ENCODE data around the gene NFKB1.
"Not testable (repeated sequence)": the region's sequence is repeated elsewhere in the genome, so short reads cannot be mapped to it uniquely, and the experiment has no call there.

The NFKB1 gene

GRCh38 chr4:102569200-102569599 is 68.0 kb downstream of the NFKB1 start:
- no peak for DNase-seq

- not testable (repeated sequence) for DNase-seq
Measured at GRCh38 chr4:102570211-102570610, 69.1 kb downstream of the NFKB1 start.

GRCh38 chr4:102572452-102572851 is 71.3 kb downstream of the NFKB1 start:
- no peak for DNase-seq

- DNase-seq = no peak
Measured at GRCh38 chr4:102574317-102574716, 73.2 kb downstream of the NFKB1 start.

- no peak for DNase-seq
Measured at GRCh38 chr4:102575369-102576129, 74.4 kb downstream of the NFKB1 start.

- DNase-seq = no peak
Measured at GRCh38 chr4:102578270-102578669, 77.1 kb downstream of the NFKB1 start.

GRCh38 chr4:102578819-102579218 is 77.7 kb downstream of the NFKB1 start:
- no peak for DNase-seq

GRCh38 chr4:102579794-102580462 is 78.8 kb downstream of the NFKB1 start:
- no peak for DNase-seq

GRCh38 chr4:102580463-102580842 is 79.3 kb downstream of the NFKB1 start:
- no peak for DNase-seq

GRCh38 chr4:102584091-102584490 is 82.9 kb downstream of the NFKB1 start:
- DNase-seq = no peak

GRCh38 chr4:102585329-102585728 is 84.2 kb downstream of the NFKB1 start:
- no peak for DNase-seq

GRCh38 chr4:102586002-102586643 is 85.0 kb downstream of the NFKB1 start:
- no peak for DNase-seq

- no peak for DNase-seq
Measured at GRCh38 chr4:102586644-102587021, 85.5 kb downstream of the NFKB1 start.

GRCh38 chr4:102589743-102590142 is 88.6 kb downstream of the NFKB1 start:
- DNase-seq = no peak

- DNase-seq = no peak
Measured at GRCh38 chr4:102592256-102592655, 91.1 kb downstream of the NFKB1 start.

- DNase-seq = no peak
Measured at GRCh38 chr4:102593147-102593546, 92.0 kb downstream of the NFKB1 start.

- DNase-seq = no peak
Measured at GRCh38 chr4:102594000-102594399, 92.8 kb downstream of the NFKB1 start.

- DNase-seq = no peak
Measured at GRCh38 chr4:102596532-102596931, 95.4 kb downstream of the NFKB1 start.

GRCh38 chr4:102598086-102598761 is 97.1 kb downstream of the NFKB1 start:
- DNase-seq = no peak

- no peak for DNase-seq
Measured at GRCh38 chr4:102598762-102599374, 97.7 kb downstream of the NFKB1 start.

- no peak for DNase-seq
Measured at GRCh38 chr4:102599455-102599854, 98.3 kb downstream of the NFKB1 start.

- DNase-seq = no peak
Measured at GRCh38 chr4:102599886-102600285, 98.7 kb downstream of the NFKB1 start.

- no peak for DNase-seq
Measured at GRCh38 chr4:102600689-102601088, 99.5 kb downstream of the NFKB1 start.

Measured in NCI-H2081 (cell line).